SK-N-SH treated with all-trans-retinoic acid at 6 μM for 48 hours (cell line): ENCODE results near the gene ZNF76.

Experiments
- ATAC-seq: fragments of 200-7000 bp; cut with Tn5 transposase; 3 replicates; pipeline ENCODE4 v1.9.1; 2020; ENCODE audit warnings: mild to moderate bottlenecking, moderate library complexity
- ARNTL ChIP-seq: fragments of 450-650 bp; formaldehyde crosslinking; IDR thresholded peaks from 2 replicates; pipeline ENCODE4 v1.5.0; 2020; ENCODE audit warnings: low read depth, mild to moderate bottlenecking, moderate library complexity, borderline replicate concordance
- ESRRG ChIP-seq: fragments of 250-450 bp; sonication (Bioruptor Pico); IDR thresholded peaks from 2 replicates; pipeline ENCODE4 v1.6.1; 2021; ENCODE audit warnings: mild to moderate bottlenecking
- GLIS3 ChIP-seq: fragments of 250-450 bp; sonication (Bioruptor Pico); IDR thresholded peaks from 2 replicates; pipeline ENCODE4 v1.5.0; 2020; ENCODE audit warnings: mild to moderate bottlenecking, moderate library complexity
- ISL1 ChIP-seq: fragments of 250-450 bp; sonication (Bioruptor Pico); IDR thresholded peaks from 2 replicates; pipeline ENCODE4 v2.1.2; 2022; ENCODE audit warnings: mild to moderate bottlenecking, moderate library complexity
- OSR1 ChIP-seq: fragments of 250-450 bp; sonication (Bioruptor Pico); IDR thresholded peaks from 2 replicates; pipeline ENCODE4 v1.8.0; 2022; ENCODE audit warnings: moderate library complexity, mild to moderate bottlenecking, inconsistent platforms
- PPARA ChIP-seq: fragments of 250-450 bp; sonication (Bioruptor Pico); IDR thresholded peaks from 2 replicates; pipeline ENCODE4 v1.5.0; 2020; ENCODE audit warnings: mild to moderate bottlenecking, borderline replicate concordance
- RARB ChIP-seq: fragments of 250-450 bp; sonication (Bioruptor Pico); IDR thresholded peaks from 2 replicates; pipeline ENCODE4 v1.8.0; 2021; ENCODE audit warnings: mild to moderate bottlenecking, moderate library complexity
- SNAI2 ChIP-seq: fragments of 250-450 bp; sonication (Bioruptor Pico); IDR thresholded peaks from 2 replicates; pipeline ENCODE4 v1.5.0; 2020; ENCODE audit warnings: mild to moderate bottlenecking, moderate library complexity
- TCF4 ChIP-seq: fragments of 250-450 bp; sonication (Bioruptor Pico); IDR thresholded peaks from 2 replicates; pipeline ENCODE4 v1.8.0; 2021; ENCODE audit warnings: mild to moderate bottlenecking, moderate library complexity, borderline replicate concordance
- TOX ChIP-seq: fragments of 250-450 bp; sonication (Bioruptor Pico); IDR thresholded peaks from 2 replicates; pipeline ENCODE4 v1.8.0; 2021; ENCODE audit warnings: mild to moderate bottlenecking, moderate library complexity, borderline replicate concordance
- ZC3H10 ChIP-seq: fragments of 250-450 bp; sonication (Bioruptor Pico); IDR thresholded peaks from 2 replicates; pipeline ENCODE4 v1.5.1; 2021; ENCODE audit warnings: mild to moderate bottlenecking, moderate library complexity
- ZFP3 ChIP-seq: fragments of 250-450 bp; sonication (Bioruptor Pico); IDR thresholded peaks from 2 replicates; pipeline ENCODE4 v1.5.0; 2020; ENCODE audit warnings: mild to moderate bottlenecking, moderate library complexity
- ZFP30 ChIP-seq: fragments of 450-650 bp; formaldehyde crosslinking; IDR thresholded peaks from 2 replicates; pipeline ENCODE4 v1.5.0; 2022; ENCODE audit warnings: mild to moderate bottlenecking, moderate library complexity
- ZNF565 ChIP-seq: fragments of 450-650 bp; formaldehyde crosslinking; conservative IDR thresholded peaks from 2 replicates; pipeline ENCODE4 v1.5.0; 2020; ENCODE audit warnings: low read depth, mild to moderate bottlenecking, moderate library complexity
- ZNF70 ChIP-seq: fragments of 450-650 bp; formaldehyde crosslinking; IDR thresholded peaks from 2 replicates; pipeline ENCODE4 v1.5.0; 2020; ENCODE audit warnings: mild to moderate bottlenecking, moderate library complexity
- ZNF8 ChIP-seq: fragments of 450-650 bp; formaldehyde crosslinking; IDR thresholded peaks from 2 replicates; pipeline ENCODE4 v1.5.0; 2020; ENCODE audit warnings: mild to moderate bottlenecking, moderate library complexity
- TF ChIP-seq, protein P1 (sequence below): fragments of 250-450 bp; sonication (Bioruptor Pico); IDR thresholded peaks from 2 replicates; pipeline ENCODE4 v1.5.1; 2021; ENCODE audit warnings: mild to moderate bottlenecking, moderate library complexity
- TF ChIP-seq, protein P2 (sequence below): fragments of 250-450 bp; sonication (Bioruptor Pico); IDR thresholded peaks from 2 replicates; pipeline ENCODE4 v1.8.0; 2020; ENCODE audit warnings: mild to moderate bottlenecking, moderate library complexity, borderline replicate concordance
- TF ChIP-seq, protein P3 (sequence below): fragments of 250-450 bp; sonication (Bioruptor Pico); IDR thresholded peaks from 2 replicates; pipeline ENCODE4 v1.5.0; 2020; ENCODE audit warnings: mild to moderate bottlenecking, moderate library complexity
- TF ChIP-seq, protein P4 (sequence below): fragments of 250-450 bp; sonication (Bioruptor Pico); IDR thresholded peaks from 2 replicates; pipeline ENCODE4 v1.5.1; 2020; ENCODE audit warnings: low read depth, mild to moderate bottlenecking, moderate library complexity

Gene ZNF76

DNA sequence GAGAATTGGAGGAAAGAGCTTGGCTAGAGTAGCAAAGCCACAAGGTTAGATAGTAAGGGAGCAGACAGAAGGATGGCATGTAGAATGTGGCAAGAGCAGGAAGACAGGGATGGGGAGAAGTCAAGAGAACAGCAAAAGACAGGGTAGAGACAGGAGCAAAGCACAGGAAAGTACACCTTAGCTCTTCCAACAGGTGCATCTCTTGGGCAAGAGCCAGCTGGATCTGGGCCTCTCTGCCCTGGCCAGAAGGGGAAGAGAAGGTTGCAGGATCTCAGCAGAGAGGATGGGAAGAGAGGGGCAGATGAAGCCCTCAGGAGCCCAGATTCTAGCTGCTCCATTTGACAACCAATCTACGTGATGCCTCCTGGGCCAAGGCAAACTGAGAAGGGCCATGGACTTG lies 29.0 kb upstream of the ZNF76 start:
- no peak for TF ChIP-seq PPARA (CRISPR knock-in tag)
- TF ChIP-seq, protein P1, sequence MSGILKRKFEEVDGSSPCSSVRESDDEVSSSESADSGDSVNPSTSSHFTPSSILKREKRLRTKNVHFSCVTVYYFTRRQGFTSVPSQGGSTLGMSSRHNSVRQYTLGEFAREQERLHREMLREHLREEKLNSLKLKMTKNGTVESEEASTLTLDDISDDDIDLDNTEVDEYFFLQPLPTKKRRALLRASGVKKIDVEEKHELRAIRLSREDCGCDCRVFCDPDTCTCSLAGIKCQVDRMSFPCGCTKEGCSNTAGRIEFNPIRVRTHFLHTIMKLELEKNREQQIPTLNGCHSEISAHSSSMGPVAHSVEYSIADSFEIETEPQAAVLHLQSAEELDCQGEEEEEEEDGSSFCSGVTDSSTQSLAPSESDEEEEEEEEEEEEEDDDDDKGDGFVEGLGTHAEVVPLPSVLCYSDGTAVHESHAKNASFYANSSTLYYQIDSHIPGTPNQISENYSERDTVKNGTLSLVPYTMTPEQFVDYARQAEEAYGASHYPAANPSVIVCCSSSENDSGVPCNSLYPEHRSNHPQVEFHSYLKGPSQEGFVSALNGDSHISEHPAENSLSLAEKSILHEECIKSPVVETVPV, result no peak
- no peak for TF ChIP-seq ISL1 (CRISPR knock-in tag)
- TF ChIP-seq ZNF70 (CRISPR knock-in tag), result no peak
- no peak for TF ChIP-seq TOX
- TF ChIP-seq ZNF8 (CRISPR knock-in tag), result no peak
- no peak for TF ChIP-seq ZFP3
- no peak for TF ChIP-seq ARNTL (CRISPR knock-in tag)
- no peak for TF ChIP-seq ZC3H10 (CRISPR knock-in tag)
- TF ChIP-seq, protein P2, sequence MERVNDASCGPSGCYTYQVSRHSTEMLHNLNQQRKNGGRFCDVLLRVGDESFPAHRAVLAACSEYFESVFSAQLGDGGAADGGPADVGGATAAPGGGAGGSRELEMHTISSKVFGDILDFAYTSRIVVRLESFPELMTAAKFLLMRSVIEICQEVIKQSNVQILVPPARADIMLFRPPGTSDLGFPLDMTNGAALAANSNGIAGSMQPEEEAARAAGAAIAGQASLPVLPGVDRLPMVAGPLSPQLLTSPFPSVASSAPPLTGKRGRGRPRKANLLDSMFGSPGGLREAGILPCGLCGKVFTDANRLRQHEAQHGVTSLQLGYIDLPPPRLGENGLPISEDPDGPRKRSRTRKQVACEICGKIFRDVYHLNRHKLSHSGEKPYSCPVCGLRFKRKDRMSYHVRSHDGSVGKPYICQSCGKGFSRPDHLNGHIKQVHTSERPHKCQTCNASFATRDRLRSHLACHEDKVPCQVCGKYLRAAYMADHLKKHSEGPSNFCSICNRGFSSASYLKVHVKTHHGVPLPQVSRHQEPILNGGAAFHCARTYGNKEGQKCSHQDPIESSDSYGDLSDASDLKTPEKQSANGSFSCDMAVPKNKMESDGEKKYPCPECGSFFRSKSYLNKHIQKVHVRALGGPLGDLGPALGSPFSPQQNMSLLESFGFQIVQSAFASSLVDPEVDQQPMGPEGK, result no peak
- TF ChIP-seq ESRRG (CRISPR knock-in tag), result no peak
- TF ChIP-seq ZNF565 (CRISPR knock-in tag), result no peak
- no peak for TF ChIP-seq ZFP30 (CRISPR knock-in tag)
- TF ChIP-seq, protein P3, sequence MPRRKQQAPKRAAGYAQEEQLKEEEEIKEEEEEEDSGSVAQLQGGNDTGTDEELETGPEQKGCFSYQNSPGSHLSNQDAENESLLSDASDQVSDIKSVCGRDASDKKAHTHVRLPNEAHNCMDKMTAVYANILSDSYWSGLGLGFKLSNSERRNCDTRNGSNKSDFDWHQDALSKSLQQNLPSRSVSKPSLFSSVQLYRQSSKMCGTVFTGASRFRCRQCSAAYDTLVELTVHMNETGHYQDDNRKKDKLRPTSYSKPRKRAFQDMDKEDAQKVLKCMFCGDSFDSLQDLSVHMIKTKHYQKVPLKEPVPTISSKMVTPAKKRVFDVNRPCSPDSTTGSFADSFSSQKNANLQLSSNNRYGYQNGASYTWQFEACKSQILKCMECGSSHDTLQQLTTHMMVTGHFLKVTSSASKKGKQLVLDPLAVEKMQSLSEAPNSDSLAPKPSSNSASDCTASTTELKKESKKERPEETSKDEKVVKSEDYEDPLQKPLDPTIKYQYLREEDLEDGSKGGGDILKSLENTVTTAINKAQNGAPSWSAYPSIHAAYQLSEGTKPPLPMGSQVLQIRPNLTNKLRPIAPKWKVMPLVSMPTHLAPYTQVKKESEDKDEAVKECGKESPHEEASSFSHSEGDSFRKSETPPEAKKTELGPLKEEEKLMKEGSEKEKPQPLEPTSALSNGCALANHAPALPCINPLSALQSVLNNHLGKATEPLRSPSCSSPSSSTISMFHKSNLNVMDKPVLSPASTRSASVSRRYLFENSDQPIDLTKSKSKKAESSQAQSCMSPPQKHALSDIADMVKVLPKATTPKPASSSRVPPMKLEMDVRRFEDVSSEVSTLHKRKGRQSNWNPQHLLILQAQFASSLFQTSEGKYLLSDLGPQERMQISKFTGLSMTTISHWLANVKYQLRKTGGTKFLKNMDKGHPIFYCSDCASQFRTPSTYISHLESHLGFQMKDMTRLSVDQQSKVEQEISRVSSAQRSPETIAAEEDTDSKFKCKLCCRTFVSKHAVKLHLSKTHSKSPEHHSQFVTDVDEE, result no peak
- TF ChIP-seq TCF4 (CRISPR knock-in tag), result no peak
- TF ChIP-seq RARB (CRISPR knock-in tag), result no peak
- TF ChIP-seq, protein P4, sequence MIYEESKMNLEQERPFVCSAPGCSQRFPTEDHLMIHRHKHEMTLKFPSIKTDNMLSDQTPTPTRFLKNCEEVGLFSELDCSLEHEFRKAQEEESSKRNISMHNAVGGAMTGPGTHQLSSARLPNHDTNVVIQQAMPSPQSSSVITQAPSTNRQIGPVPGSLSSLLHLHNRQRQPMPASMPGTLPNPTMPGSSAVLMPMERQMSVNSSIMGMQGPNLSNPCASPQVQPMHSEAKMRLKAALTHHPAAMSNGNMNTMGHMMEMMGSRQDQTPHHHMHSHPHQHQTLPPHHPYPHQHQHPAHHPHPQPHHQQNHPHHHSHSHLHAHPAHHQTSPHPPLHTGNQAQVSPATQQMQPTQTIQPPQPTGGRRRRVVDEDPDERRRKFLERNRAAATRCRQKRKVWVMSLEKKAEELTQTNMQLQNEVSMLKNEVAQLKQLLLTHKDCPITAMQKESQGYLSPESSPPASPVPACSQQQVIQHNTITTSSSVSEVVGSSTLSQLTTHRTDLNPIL (CRISPR knock-in tag), result no peak
- TF ChIP-seq GLIS3 (CRISPR knock-in tag), result no peak
- TF ChIP-seq, all 23 proteins: peak for 0
- no peak for ATAC-seq

DNA sequence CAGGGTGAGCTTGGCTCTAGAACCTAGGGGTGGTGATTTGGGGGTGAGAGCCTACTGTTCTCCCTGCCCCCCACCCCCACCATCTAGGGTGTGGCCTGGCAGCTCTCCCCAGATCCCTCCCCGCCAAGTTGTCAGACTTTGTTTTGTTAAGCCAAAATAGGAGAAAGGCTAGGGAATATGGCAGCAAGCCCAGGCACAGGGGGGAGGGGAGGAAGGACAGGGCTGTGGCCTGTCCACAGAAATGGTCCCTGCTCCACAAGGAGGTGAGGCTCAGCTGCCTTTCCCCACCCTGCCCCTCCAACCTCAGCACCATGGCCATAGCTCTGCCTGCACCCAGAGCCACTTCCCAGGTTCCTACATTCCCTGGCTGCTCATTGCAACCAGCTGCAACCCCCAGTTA lies 28.6 kb upstream of the ZNF76 start:
- no peak for ATAC-seq
- TF ChIP-seq ZFP3 (no peak), GLIS3 (CRISPR knock-in tag) (no peak), SNAI2 (no peak), TCF4 (CRISPR knock-in tag) (no peak), OSR1 (CRISPR knock-in tag) (no peak), ISL1 (CRISPR knock-in tag) (no peak), TOX (no peak)
- TF ChIP-seq, protein P4 (CRISPR knock-in tag), result no peak
- TF ChIP-seq, protein P1, result no peak

DNA sequence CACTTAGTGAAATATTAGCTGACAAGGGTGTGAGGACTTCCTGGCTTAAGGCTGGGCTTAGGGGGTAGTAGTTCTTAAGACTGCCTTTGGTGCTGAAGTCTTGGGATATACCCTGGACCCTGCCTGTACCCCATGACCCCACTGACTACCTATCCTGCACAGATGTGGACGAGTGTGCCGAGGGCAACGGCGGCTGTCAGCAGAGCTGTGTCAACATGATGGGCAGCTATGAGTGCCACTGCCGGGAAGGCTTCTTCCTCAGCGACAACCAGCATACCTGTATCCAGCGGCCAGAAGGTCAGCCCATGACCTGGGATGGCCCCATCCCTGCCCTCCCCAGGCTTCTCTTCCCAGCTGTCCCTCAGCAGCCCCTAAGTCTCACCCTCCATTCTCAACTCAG lies 28.0 kb upstream of the ZNF76 start:
- ATAC-seq, result no peak
- TF ChIP-seq, protein P1, result no peak
- TF ChIP-seq, protein P2, result no peak
- TF ChIP-seq ARNTL (CRISPR knock-in tag) (no peak), ZFP3 (no peak), OSR1 (CRISPR knock-in tag) (no peak), ZNF8 (CRISPR knock-in tag) (no peak)
- TF ChIP-seq, protein P3, result no peak
